Measurements from ENCODE around the gene OR2T2. TPM values are rescaled to one million over a fixed set of nuclear protein-coding genes. Genes with fewer than 3 reads are reported as not detected.
"Not testable (repeated sequence)": the region's sequence is repeated elsewhere in the genome, so short reads cannot be mapped to it uniquely, and the experiment has no call there.

The OR2T2 gene
- total RNA-seq, 1 experiment from 2014 or later: not detected

DNA sequence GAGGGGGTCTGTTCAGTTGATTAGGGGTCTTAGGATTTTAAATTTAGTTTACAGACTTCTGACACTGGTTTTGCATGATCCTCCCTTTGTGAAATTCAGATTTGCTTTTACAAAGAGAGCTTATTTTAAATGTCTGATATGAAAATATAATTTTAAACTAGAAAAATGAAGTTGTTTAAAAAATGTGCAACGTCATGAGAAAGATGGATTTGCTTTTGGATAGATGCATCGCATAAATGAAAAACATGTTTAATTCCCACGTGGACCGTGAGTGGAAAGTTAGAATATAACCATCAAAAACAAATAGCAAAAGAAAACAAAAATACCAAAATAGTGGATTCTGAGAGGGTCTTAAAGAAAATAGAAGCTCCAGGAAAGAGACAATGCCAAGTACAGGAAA, 25.7 kb downstream of the OR2T2 start:
- Histone ChIP-seq H4K5ac (ENCODE audit: insufficient read length, low read depth, low read length) (no peak overlapping the region), H2AFZ (ENCODE audit: low read length) (no peak overlapping the region), H3K18ac (ENCODE audit: insufficient read length, low read depth, low read length) (no peak overlapping the region), H3K9ac (ENCODE audit: extremely low read depth, insufficient read length, low read length) (no peak overlapping the region), H3K79me2 (ENCODE audit: insufficient read depth, low read length) (no peaks in the 10 kb centered on the region), H2BK12ac (ENCODE audit: insufficient read length, low read depth, low read length) (no peak overlapping the region), H2BK15ac (ENCODE audit: low read depth, low read length) (no peak overlapping the region), H3K79me1 (ENCODE audit: insufficient read depth, low read depth, low read length, poor library complexity, severe bottlenecking) (no peaks in the 10 kb centered on the region), H3K4me1 (ENCODE audit: insufficient read depth, low read length) (no peaks in the 10 kb centered on the region), H2BK120ac (ENCODE audit: low read depth, low read length, poor library complexity, severe bottlenecking) (no peak overlapping the region), H3K9me3 (ENCODE audit: control insufficient read depth, low read depth, low read length) (peaks cover 22% of the 10 kb centered on the region), H2BK5ac (ENCODE audit: insufficient read length, low read length) (no peak overlapping the region), H4K20me1 (ENCODE audit: control insufficient read depth, insufficient read depth, insufficient read length) (no peaks in the 10 kb centered on the region), H3T11ph (ENCODE audit: low read length) (no peak overlapping the region), H3K27ac (ENCODE audit: insufficient read length, low read depth, low read length) (no peak overlapping the region), H2BK20ac (ENCODE audit: low read depth, low read length, poor library complexity, severe bottlenecking) (no peak overlapping the region), H3K23ac (ENCODE audit: insufficient read length, low read depth, low read length) (no peak overlapping the region), H3K4ac (ENCODE audit: low read depth, low read length) (no peak overlapping the region), H4K91ac (ENCODE audit: insufficient read length, low read depth, low read length) (no peak overlapping the region), H3K14ac (ENCODE audit: insufficient read depth, low read length) (no peak overlapping the region), H3K23me2 (ENCODE audit: insufficient read length, low read depth, low read length, poor library complexity, severe bottlenecking) (no peaks in the 10 kb centered on the region), H4K8ac (replicated peaks; ENCODE audit: insufficient read length, low read depth, low read length) (no peak overlapping the region), H2AK5ac (ENCODE audit: insufficient read length, low read length) (no peak overlapping the region), H3K56ac (ENCODE audit: insufficient read length, low read depth, low read length) (no peak overlapping the region), H3K4me2 (ENCODE audit: insufficient read depth, insufficient read length, low read length) (no peak overlapping the region), H3K27me3 (ENCODE audit: insufficient read depth, low read length) (no peaks in the 10 kb centered on the region)
- Mint-ChIP-seq H3K9me3 (peaks cover 57 to 66% of the 10 kb centered on the region in 2 experiments), H3K4me3 (no peak overlapping the region), H3K36me3 (ENCODE audit: insufficient read depth in 1 of 3, low read depth in 3 of 3) (peaks cover 0 to 17% (median 7%) of the 10 kb centered on the region in 3 experiments; a peak in 5 of 7 replicates), H3K27ac (no peak overlapping the region), H3K4me1 (no peaks in the 10 kb centered on the region), H3K27me3 (ENCODE audit: low read depth) (no peaks in the 10 kb centered on the region)
- no peak for DNase-seq
- TF ChIP-seq, protein P1, sequence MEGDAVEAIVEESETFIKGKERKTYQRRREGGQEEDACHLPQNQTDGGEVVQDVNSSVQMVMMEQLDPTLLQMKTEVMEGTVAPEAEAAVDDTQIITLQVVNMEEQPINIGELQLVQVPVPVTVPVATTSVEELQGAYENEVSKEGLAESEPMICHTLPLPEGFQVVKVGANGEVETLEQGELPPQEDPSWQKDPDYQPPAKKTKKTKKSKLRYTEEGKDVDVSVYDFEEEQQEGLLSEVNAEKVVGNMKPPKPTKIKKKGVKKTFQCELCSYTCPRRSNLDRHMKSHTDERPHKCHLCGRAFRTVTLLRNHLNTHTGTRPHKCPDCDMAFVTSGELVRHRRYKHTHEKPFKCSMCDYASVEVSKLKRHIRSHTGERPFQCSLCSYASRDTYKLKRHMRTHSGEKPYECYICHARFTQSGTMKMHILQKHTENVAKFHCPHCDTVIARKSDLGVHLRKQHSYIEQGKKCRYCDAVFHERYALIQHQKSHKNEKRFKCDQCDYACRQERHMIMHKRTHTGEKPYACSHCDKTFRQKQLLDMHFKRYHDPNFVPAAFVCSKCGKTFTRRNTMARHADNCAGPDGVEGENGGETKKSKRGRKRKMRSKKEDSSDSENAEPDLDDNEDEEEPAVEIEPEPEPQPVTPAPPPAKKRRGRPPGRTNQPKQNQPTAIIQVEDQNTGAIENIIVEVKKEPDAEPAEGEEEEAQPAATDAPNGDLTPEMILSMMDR (conservative IDR thresholded peaks at IDR 0.05): no peak
- no CpG with 5 or more reads among the region's 4 CpGs for WGBS (ENCODE audit: extremely low coverage, insufficient read length, low lambda C conversion rate)

DNA sequence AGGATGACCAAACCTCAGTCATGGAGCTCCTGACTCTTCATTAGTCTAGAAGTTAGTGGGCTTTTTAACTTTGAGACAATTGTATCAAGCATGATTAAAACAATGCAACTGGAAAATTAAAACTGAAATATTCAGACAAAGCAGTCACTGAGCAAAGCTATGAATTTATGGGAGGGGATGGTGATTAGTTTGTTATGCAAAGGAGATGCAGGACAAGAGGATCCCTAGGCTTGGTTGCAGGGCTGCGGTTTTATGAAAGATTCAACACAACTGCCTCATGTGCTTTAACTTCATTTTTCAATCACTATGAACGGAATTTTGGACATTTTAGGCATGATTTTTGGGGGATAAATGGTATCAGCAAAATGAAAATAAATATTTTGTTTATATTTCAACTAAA, 26.7 kb downstream of the OR2T2 start:
- WGBS (ENCODE audit: extremely low coverage, insufficient read length, low lambda C conversion rate): no CpG with 5 or more reads among the region's 2 CpGs
- peaks cover 17% of the 10 kb centered on the region for H3K9me3 ChIP-seq (ENCODE audit: control insufficient read depth, low read depth, low read length)
- H3K27me3 ChIP-seq (ENCODE audit: insufficient read depth, low read length); H2BK20ac ChIP-seq (ENCODE audit: low read depth, low read length, poor library complexity, severe bottlenecking); H3K4me1 ChIP-seq (ENCODE audit: insufficient read depth, low read length); H2BK5ac ChIP-seq (ENCODE audit: insufficient read length, low read length); H3K79me2 ChIP-seq (ENCODE audit: insufficient read depth, low read length); H4K91ac ChIP-seq (ENCODE audit: insufficient read length, low read depth, low read length); H3K9ac ChIP-seq (ENCODE audit: extremely low read depth, insufficient read length, low read length); H3K56ac ChIP-seq (ENCODE audit: insufficient read length, low read depth, low read length); H2BK12ac ChIP-seq (ENCODE audit: insufficient read length, low read depth, low read length); H2AFZ ChIP-seq (ENCODE audit: low read length); H3K23me2 ChIP-seq (ENCODE audit: insufficient read length, low read depth, low read length, poor library complexity, severe bottlenecking); H3K23ac ChIP-seq (ENCODE audit: insufficient read length, low read depth, low read length); H4K8ac ChIP-seq (replicated peaks; ENCODE audit: insufficient read length, low read depth, low read length); H3K79me1 ChIP-seq (ENCODE audit: insufficient read depth, low read depth, low read length, poor library complexity, severe bottlenecking); H3K4ac ChIP-seq (ENCODE audit: low read depth, low read length); H3K27me3 Mint-ChIP-seq (ENCODE audit: low read depth); H4K20me1 ChIP-seq (ENCODE audit: control insufficient read depth, insufficient read depth, insufficient read length); H3K18ac ChIP-seq (ENCODE audit: insufficient read length, low read depth, low read length); DNase-seq; H3K14ac ChIP-seq (ENCODE audit: insufficient read depth, low read length); H3K4me1 Mint-ChIP-seq; H2BK15ac ChIP-seq (ENCODE audit: low read depth, low read length); H2BK120ac ChIP-seq (ENCODE audit: low read depth, low read length, poor library complexity, severe bottlenecking); H3T11ph ChIP-seq (ENCODE audit: low read length); H3K4me2 ChIP-seq (ENCODE audit: insufficient read depth, insufficient read length, low read length); H3K27ac Mint-ChIP-seq; H2AK5ac ChIP-seq (ENCODE audit: insufficient read length, low read length); H3K27ac ChIP-seq (ENCODE audit: insufficient read length, low read depth, low read length); H3K4me3 Mint-ChIP-seq; H4K5ac ChIP-seq (ENCODE audit: insufficient read length, low read depth, low read length): not testable (repeated sequence)
- Mint-ChIP-seq H3K36me3 (ENCODE audit: insufficient read depth in 1 of 3, low read depth in 3 of 3) (peaks cover 0 to 19% (median 4%) of the 10 kb centered on the region in 3 experiments; a peak in 4 of 7 replicates), H3K9me3 (peaks cover 53 to 61% of the 10 kb centered on the region in 2 experiments)

Measured in H9 (cell line).